K562 (cell line): ENCODE results near the gene NKAIN1.

ENCODE experiments used
- FOS ChIP-seq: IDR thresholded peaks from 3 replicates; pipeline ENCODE4 v1.6.1; 2011; ENCODE audit not compliant: insufficient read length; ENCODE audit errors: extremely low read depth
- GATAD2A ChIP-seq: fragments of 450-650 bp; IDR thresholded peaks from 2 replicates; pipeline ENCODE4 v1.6.1; 2017
- GTF2F1 ChIP-seq: IDR thresholded peaks from 2 replicates; pipeline ENCODE4 v1.6.1; 2011; ENCODE audit warnings: low read depth, low read length, improper control_type of control experiment
- HNRNPLL ChIP-seq: fragments of 200-400 bp; formaldehyde crosslinking; IDR thresholded peaks from 2 replicates; pipeline ENCODE4 v1.6.1; 2017; ENCODE audit warnings: low read length, low read depth, mild to moderate bottlenecking; ENCODE audit not compliant: poor library complexity, severe bottlenecking
- KDM1A ChIP-seq, 2 experiments: fragments of 450-650 bp; IDR thresholded peaks; 2 replicates each; pipeline ENCODE4 v1.6.1; 2016; ENCODE audit warnings: mild to moderate bottlenecking in 2 of 2
- MXI1 ChIP-seq: IDR thresholded peaks from 2 replicates; pipeline ENCODE4 v1.6.1; 2011; ENCODE audit warnings: low read depth, mild to moderate bottlenecking, improper control_type of control experiment, low read length
- POLR2A ChIP-seq: fragments of 450-650 bp; conservative IDR thresholded peaks from 2 replicates; pipeline ENCODE4 v1.6.1; 2016
- PTTG1 ChIP-seq: fragments of 450-650 bp; IDR thresholded peaks from 2 replicates; pipeline ENCODE4 v1.6.1; 2016; ENCODE audit warnings: low read depth, mild to moderate bottlenecking, missing genetic modification characterization, missing compliant biosample characterization
- SIN3A ChIP-seq, 2 experiments: fragments of 150-350 bp in 1 of 2; IDR thresholded peaks; 2 replicates each; pipeline ENCODE4 v1.6.1; 2011 to 2016; ENCODE audit warnings: borderline replicate concordance in 2 of 2, low read depth in 2 of 2, low read length in 2 of 2, mild to moderate bottlenecking in 2 of 2, moderate library complexity in 2 of 2; ENCODE audit not compliant: control insufficient read depth in 1 of 2
- TRIM24 ChIP-seq, 2 experiments: fragments of 450-650 bp; IDR thresholded peaks; 2 replicates each; pipeline ENCODE4 v1.6.1; 2016
- YY1 ChIP-seq, 3 experiments: IDR thresholded peaks; 2 replicates each; pipeline ENCODE4 v1.6.1; 2011; ENCODE audit warnings: low read length in 2 of 3, mild to moderate bottlenecking in 2 of 3, moderate library complexity in 2 of 3, borderline replicate concordance in 1 of 3, control low read depth in 1 of 3, low read depth in 1 of 3; ENCODE audit not compliant: insufficient read depth in 3 of 3, insufficient replicate concordance in 2 of 3, control insufficient read depth in 1 of 3, insufficient read length in 1 of 3; ENCODE audit errors: extremely low read depth in 1 of 3
- ZFP36 ChIP-seq: fragments of 150-350 bp; IDR thresholded peaks from 2 replicates; pipeline ENCODE4 v1.6.1; 2018; ENCODE audit warnings: low read length, low read depth; ENCODE audit not compliant: partially characterized antibody
- ZNF165 ChIP-seq: fragments of 250-450 bp; sonication (Bioruptor Pico); IDR thresholded peaks from 2 replicates; pipeline ENCODE4 v1.4.0; 2020; ENCODE audit warnings: borderline replicate concordance
- ZNF512 ChIP-seq: IDR thresholded peaks from 2 replicates; pipeline ENCODE4 v1.6.1; 2016; ENCODE audit warnings: missing genetic modification characterization, missing compliant biosample characterization

- TF ChIP-seq PTTG1 (tag) (no peak), HNRNPLL (no peak), ZNF165 (no peak), FOS (no peak), SIN3A (IDR thresholded peaks at IDR 0.05; ENCODE audit: borderline replicate concordance in 2 of 2, control insufficient read depth in 1 of 2, low read depth in 2 of 2, low read length in 2 of 2) (no peak), GTF2F1 (no peak), POLR2A (no peak), YY1 (IDR thresholded peaks at IDR 0.05; ENCODE audit: borderline replicate concordance in 1 of 3, control insufficient read depth in 1 of 3, extremely low read depth in 1 of 3, insufficient read depth in 3 of 3, insufficient read length in 1 of 3, insufficient replicate concordance in 2 of 3, low read depth in 1 of 3, low read length in 2 of 3) (no peak), GATAD2A (no peak), ZFP36 (no peak), ZNF512 (tag) (no peak), KDM1A (IDR thresholded peaks at IDR 0.05) (no peak), MXI1 (no peak), TRIM24 (IDR thresholded peaks at IDR 0.05) (no peak)
Observed at GRCh38 chr1:31203215-31203614, 36.5 kb downstream of the NKAIN1 start.
